Transverse colon (tissue), 3 donors: ENCODE results near the gene ABHD16A.

Experiments
- CTCF ChIP-seq, 5 experiments: fragments of 200-600 bp in 3 of 5; fragments of 450-650 bp in 2 of 5; sonication (generic) in 3 of 5; IDR thresholded peaks; 1 replicate in 2 of 5; 2 replicates in 3 of 5; pipeline ENCODE4 v1.5.1; 2016 to 2017; ENCODE audit warnings: antibody characterized with exemption in 5 of 5, inconsistent platforms in 3 of 5, mild to moderate bottlenecking in 2 of 5, moderate library complexity in 1 of 5
- EP300 ChIP-seq: sonication (generic); formaldehyde crosslinking; IDR thresholded peaks from one replicate; pipeline ENCODE4 v1.6.1; 2017; ENCODE audit warnings: antibody characterized with exemption, low read depth

DNA sequence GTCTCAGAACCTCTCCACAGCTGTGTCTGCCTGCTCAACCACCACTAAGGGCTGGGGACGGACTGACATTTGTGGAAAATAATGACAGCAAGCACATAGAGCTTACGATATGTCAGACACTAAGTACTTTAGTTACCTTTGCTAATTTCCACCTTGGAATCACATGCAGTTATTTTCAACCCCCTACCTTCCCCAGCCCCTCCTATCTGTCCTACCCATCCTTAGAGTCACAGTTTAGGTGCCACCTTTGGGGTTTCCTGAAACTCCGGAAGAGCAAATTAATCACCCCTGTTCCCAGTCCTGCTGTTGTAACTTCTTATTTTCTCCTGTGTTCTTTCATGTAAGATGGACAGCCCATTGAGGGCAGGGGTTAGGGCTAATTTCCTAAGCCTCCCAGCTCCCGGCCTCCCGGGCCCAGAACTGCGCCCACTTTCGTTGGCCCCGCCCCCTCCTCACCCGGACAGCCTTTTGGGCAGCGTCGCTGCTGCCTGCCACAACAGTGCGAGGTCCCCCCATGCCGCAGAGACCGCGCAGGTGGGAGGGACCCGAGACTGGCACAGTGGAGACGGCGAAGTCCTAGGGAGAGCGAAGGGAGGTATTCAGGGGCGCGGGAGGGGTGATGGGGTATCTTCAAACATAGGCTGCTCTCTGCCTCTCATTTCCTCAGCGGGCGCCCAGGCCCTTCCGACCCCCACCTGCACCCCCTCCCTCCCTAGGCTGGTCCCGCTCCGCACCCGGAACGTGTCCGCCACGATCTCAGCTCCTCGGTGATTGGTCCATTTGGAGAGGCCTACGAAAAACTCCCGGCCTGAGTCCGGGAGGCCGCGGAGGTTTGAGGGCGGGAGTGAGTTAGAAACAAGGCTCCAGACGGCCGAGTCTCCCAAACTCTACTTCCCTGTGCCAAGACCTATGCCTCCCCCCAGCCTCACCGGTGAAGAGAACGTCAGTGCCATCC, 24.9 kb upstream of the ABHD16A start:
- TF ChIP-seq EP300 (no peak), CTCF (IDR thresholded peaks at IDR 0.05) (no peak)
